Keratinocyte (primary cell): ENCODE data around the gene PCDH15. TPM values are rescaled to one million over a fixed set of nuclear protein-coding genes. Genes with fewer than 3 reads are reported as not detected.

Experiments used
- DNase-seq: peaks from one replicate; pipeline ENCODE4 v3.0.0-alpha.2; 2011; ENCODE audit warnings: low read depth, missing footprints, low spot score
- FAIRE-seq: peaks from 2 replicates; lab custom pipeline; 2011; peaks lifted over from hg19 to GRCh38; lab: Jason Lieb, UNC
- H2AFZ ChIP-seq: 2 replicates; pipeline ENCODE4 v1.6.0; 2012; ENCODE audit warnings: low read length, control low read depth, inconsistent platforms; ENCODE audit not compliant: control insufficient read depth
- H3K27ac ChIP-seq: 2 replicates; pipeline ENCODE4 v1.5.1; 2011; ENCODE audit warnings: low read length; ENCODE audit not compliant: control insufficient read depth, insufficient read depth
- H3K27me3 ChIP-seq: 3 replicates; pipeline ENCODE4 v1.6.0; 2011; ENCODE audit warnings: low read length; ENCODE audit not compliant: control insufficient read depth, insufficient read depth; ENCODE audit errors: extremely low read depth
- H3K36me3 ChIP-seq, 2 experiments: 2 replicates in 1 of 2; 3 replicates in 1 of 2; pipeline ENCODE4 v1.5.1; 2011; ENCODE audit warnings: low read length in 2 of 2, mild to moderate bottlenecking in 1 of 2; ENCODE audit not compliant: control insufficient read depth in 2 of 2, insufficient read depth in 2 of 2; ENCODE audit errors: extremely low read depth in 1 of 2
- H3K4me1 ChIP-seq: 3 replicates; pipeline ENCODE4 v1.5.1; 2011; ENCODE audit warnings: low read length; ENCODE audit not compliant: control insufficient read depth, insufficient read depth; ENCODE audit errors: extremely low read depth
- H3K4me2 ChIP-seq: 3 replicates; pipeline ENCODE4 v1.6.0; 2011; ENCODE audit warnings: low read depth, low read length; ENCODE audit not compliant: control insufficient read depth, insufficient read depth; ENCODE audit errors: extremely low read depth
- H3K4me3 ChIP-seq, 3 experiments: fragments of 200-600 bp in 1 of 3; sonication (generic) in 1 of 3; 2 replicates in 2 of 3; 3 replicates in 1 of 3; pipeline ENCODE4 v1.5.1; 2011 to 2016; ENCODE audit warnings: low read length in 3 of 3, mild to moderate bottlenecking in 3 of 3, control low read depth in 2 of 3, inconsistent platforms in 1 of 3, low read depth in 1 of 3, mixed read lengths in 1 of 3, mixed run types in 1 of 3, moderate library complexity in 1 of 3; ENCODE audit not compliant: control insufficient read depth in 2 of 3, insufficient read depth in 2 of 3; ENCODE audit errors: extremely low read depth in 1 of 3
- H3K79me2 ChIP-seq: 2 replicates; pipeline ENCODE4 v1.6.0; 2012; ENCODE audit warnings: low read length; ENCODE audit not compliant: control insufficient read depth, insufficient read depth
- H3K9ac ChIP-seq: 3 replicates; pipeline ENCODE4 v1.6.0; 2011; ENCODE audit warnings: low read length; ENCODE audit not compliant: control insufficient read depth, insufficient read depth; ENCODE audit errors: extremely low read depth
- H3K9me1 ChIP-seq: 3 replicates; pipeline ENCODE4 v1.6.0; 2011; ENCODE audit warnings: low read length; ENCODE audit not compliant: control insufficient read depth, insufficient read depth; ENCODE audit errors: extremely low read depth
- H3K9me3 ChIP-seq: 2 replicates; pipeline ENCODE4 v1.5.1; 2012; ENCODE audit warnings: low read depth, low read length; ENCODE audit not compliant: control insufficient read depth
- H4K20me1 ChIP-seq: 3 replicates; pipeline ENCODE4 v1.6.0; 2011; ENCODE audit warnings: low read length; ENCODE audit not compliant: control insufficient read depth, insufficient read depth; ENCODE audit errors: extremely low read depth
- CTCF ChIP-seq, 3 experiments: IDR thresholded peaks in 1 of 3; conservative IDR thresholded peaks in 1 of 3; optimal IDR thresholded peaks in 1 of 3; 2 replicates in 2 of 3; 3 replicates in 1 of 3; pipeline versions ENCODE3 to v1.5.1; 2011; ENCODE audit warnings: low read length in 3 of 3, mild to moderate bottlenecking in 3 of 3, moderate library complexity in 2 of 3, control low read depth in 1 of 3, inconsistent platforms in 1 of 3; ENCODE audit not compliant: insufficient read depth in 2 of 3; ENCODE audit errors: extremely low read depth in 1 of 3
- EZH2 ChIP-seq: IDR thresholded peaks from one replicate; pipeline ENCODE4 v1.6.1; 2012; ENCODE audit warnings: inconsistent platforms, mild to moderate bottlenecking, low read length, moderate library complexity
- dilution Hi-C: fragments of 300-500 bp; cut with MboI; formaldehyde crosslinking; loops from one replicate; pipeline ENCODE4 v1.7.0; 2020; ENCODE audit warnings: low sequenced_read_pairs; ENCODE audit not compliant: extremely low pct_ligation_motif_present
- polyA plus RNA-seq, 5 experiments: library from polyadenylated mRNA; depleted of rRNA in 3 of 5; stranded (reverse) in 3 of 5; stranded (forward) in 1 of 5; unstranded in 1 of 5; fragments of >200 nt; gene quantifications; 1 replicate in 1 of 5; 2 replicates in 3 of 5; 3 replicates in 1 of 5; pipeline versions ENCODE4 v1.2.1 to v1.2.3, GENCODE V29; 2011 to 2012; ENCODE audit warnings: missing spikeins in 2 of 5, low read depth in 1 of 5, low replicate concordance in 1 of 5

PCDH15 gene
- polyA plus RNA-seq, 1 donor (not counting 4 experiments of a cell fraction or from before 2014, with no cell fraction given), result not detected

DNA sequence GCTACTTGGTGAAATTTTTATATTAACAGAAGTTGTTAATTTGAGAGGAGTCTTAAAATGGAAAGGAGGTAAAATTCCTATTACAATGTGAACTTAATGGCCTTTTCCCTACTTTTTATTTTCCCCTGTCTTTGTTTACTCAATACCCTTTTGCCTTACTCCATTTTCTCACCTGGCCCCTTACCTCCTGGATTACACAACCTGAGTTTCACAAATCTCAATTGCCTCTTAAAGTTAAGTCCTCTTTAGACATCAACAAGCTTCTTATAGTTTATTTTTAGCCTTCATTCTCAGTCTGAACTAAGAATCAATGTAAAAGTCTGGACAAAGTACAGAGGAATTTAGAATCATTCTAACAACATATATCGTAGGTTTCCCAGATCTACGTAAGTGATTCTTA lies 247.0 kb downstream of the PCDH15 start:
- no peak overlapping the region for H3K27ac ChIP-seq
- no peaks in the 10 kb centered on the region for H3K79me2 ChIP-seq
- no peaks in the 10 kb centered on the region for H3K27me3 ChIP-seq
- no peak overlapping the region for H3K9ac ChIP-seq
- H4K20me1 ChIP-seq, result no peaks in the 10 kb centered on the region
- no peaks in the 10 kb centered on the region for H3K36me3 ChIP-seq
- H3K4me1 ChIP-seq, result no peaks in the 10 kb centered on the region
- no peak overlapping the region for H3K4me3 ChIP-seq
- no peak for TF ChIP-seq EZH2
- no peak for TF ChIP-seq CTCF (optimal IDR thresholded peaks at IDR 0.05 in 1 of 3, IDR thresholded peaks at IDR 0.05 in 1 of 3, conservative IDR thresholded peaks at IDR 0.05 in 1 of 3; ENCODE audit: extremely low read depth in 1 of 3, insufficient read depth in 2 of 3, low read length in 3 of 3)
- H3K4me2 ChIP-seq, result no peak overlapping the region
- FAIRE-seq, result no peak
- H2AFZ ChIP-seq, result no peak overlapping the region
- no peaks in the 10 kb centered on the region for H3K9me3 ChIP-seq
- no peak for DNase-seq
- H3K9me1 ChIP-seq, result no peaks in the 10 kb centered on the region
- dilution Hi-C loops, result no loop called here

DNA sequence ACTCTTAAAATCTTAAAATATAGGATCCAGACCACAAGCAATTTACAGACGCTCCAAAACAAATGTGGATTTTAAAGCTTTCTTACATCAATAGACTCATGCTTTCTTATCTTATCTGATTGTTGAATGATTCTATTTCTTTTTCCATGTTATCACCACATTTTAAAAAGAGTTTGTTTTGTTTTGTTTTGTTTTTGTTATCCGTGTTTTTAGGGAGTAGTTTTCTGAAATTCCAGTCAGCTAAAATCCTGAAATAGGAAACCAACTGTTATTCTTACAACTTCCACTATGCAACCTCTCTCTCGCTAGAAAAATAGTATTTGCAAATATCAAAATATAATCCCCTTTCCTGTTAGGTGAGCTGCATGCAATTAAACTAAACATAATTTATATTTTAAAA lies 251.0 kb downstream of the PCDH15 start:
- Histone ChIP-seq H3K9me3 (no peaks in the 10 kb centered on the region), H3K27me3 (no peaks in the 10 kb centered on the region), H3K9me1 (no peaks in the 10 kb centered on the region), H3K9ac (no peak overlapping the region), H3K36me3 (no peaks in the 10 kb centered on the region), H2AFZ (no peak overlapping the region), H3K79me2 (no peaks in the 10 kb centered on the region), H3K4me1 (no peaks in the 10 kb centered on the region), H3K4me2 (no peak overlapping the region), H4K20me1 (no peaks in the 10 kb centered on the region), H3K4me3 (no peak overlapping the region), H3K27ac (no peak overlapping the region)
- no peak for TF ChIP-seq CTCF (optimal IDR thresholded peaks at IDR 0.05 in 1 of 3, IDR thresholded peaks at IDR 0.05 in 1 of 3, conservative IDR thresholded peaks at IDR 0.05 in 1 of 3; ENCODE audit: extremely low read depth in 1 of 3, insufficient read depth in 2 of 3, low read length in 3 of 3)
- TF ChIP-seq EZH2, result no peak
- FAIRE-seq, result no peak
- DNase-seq, result no peak
- dilution Hi-C loops, result no loop called here
